CD4-positive, alpha-beta T cell treated with Interleukin-15 for 1 hour (primary cell): Measurements from ENCODE around the gene E4F1.
A peak's percentile ranks its signal among the peaks of the same experiment; 100 is the strongest.
"Not testable (repeated sequence)": the region's sequence is repeated elsewhere in the genome, so short reads cannot be mapped to it uniquely, and the experiment has no call there.

ENCODE experiments used
- DNase-seq: peaks from one replicate; pipeline ENCODE4 v3.0.0-alpha.2; 2020

Gene E4F1

GRCh38 chr16:2233046-2233775, 9.8 kb downstream of the E4F1 start:
- DNase-seq: no peak

- no peak for DNase-seq
Measured at GRCh38 chr16:2233872-2234812, 10.8 kb downstream of the E4F1 start.

- no peak for DNase-seq
Measured at GRCh38 chr16:2234813-2235170, 11.4 kb downstream of the E4F1 start.

- no peak for DNase-seq
Measured at GRCh38 chr16:2235234-2235651, 11.9 kb downstream of the E4F1 start.

- DNase-seq: no peak
Measured at GRCh38 chr16:2235695-2236336, 12.4 kb downstream of the E4F1 start.

GRCh38 chr16:2236337-2237101, 13.1 kb downstream of the E4F1 start, which contains the start of gene DNASE1L2:
TSS of gene DNASE1L2 (plus strand) at chr16:2236444. CDS start at chr16:2236817, 373 bp downstream.
- DNase-seq: no peak

- no peak for DNase-seq
Measured at GRCh38 chr16:2237102-2237482, 13.7 kb downstream of the E4F1 start.

GRCh38 chr16:2237493-2238149, 14.2 kb downstream of the E4F1 start:
- no peak for DNase-seq

- DNase-seq: no peak
Measured at GRCh38 chr16:2238150-2238837, 14.9 kb downstream of the E4F1 start.

GRCh38 chr16:2238838-2239675, 15.7 kb downstream of the E4F1 start:
- DNase-seq: no peak

GRCh38 chr16:2240331-2240730, 16.9 kb downstream of the E4F1 start:
- DNase-seq: not testable (repeated sequence)

GRCh38 chr16:2242598-2242997, 19.2 kb downstream of the E4F1 start:
- no peak for DNase-seq

GRCh38 chr16:2243031-2243528, 19.7 kb downstream of the E4F1 start:
- no peak for DNase-seq

- no peak for DNase-seq
Measured at GRCh38 chr16:2243781-2244180, 20.4 kb downstream of the E4F1 start.

- no peak for DNase-seq
Measured at GRCh38 chr16:2244301-2244700, 20.9 kb downstream of the E4F1 start.

GRCh38 chr16:2244926-2245795, 21.8 kb downstream of the E4F1 start:
- no peak for DNase-seq

GRCh38 chr16:2246301-2246885, 23.0 kb downstream of the E4F1 start:
- no peak for DNase-seq

GRCh38 chr16:2250652-2251295, 27.4 kb downstream of the E4F1 start:
- DNase-seq: peak; percentile 60
